ENCODE data around the gene MAPKAPK5.

DNA sequence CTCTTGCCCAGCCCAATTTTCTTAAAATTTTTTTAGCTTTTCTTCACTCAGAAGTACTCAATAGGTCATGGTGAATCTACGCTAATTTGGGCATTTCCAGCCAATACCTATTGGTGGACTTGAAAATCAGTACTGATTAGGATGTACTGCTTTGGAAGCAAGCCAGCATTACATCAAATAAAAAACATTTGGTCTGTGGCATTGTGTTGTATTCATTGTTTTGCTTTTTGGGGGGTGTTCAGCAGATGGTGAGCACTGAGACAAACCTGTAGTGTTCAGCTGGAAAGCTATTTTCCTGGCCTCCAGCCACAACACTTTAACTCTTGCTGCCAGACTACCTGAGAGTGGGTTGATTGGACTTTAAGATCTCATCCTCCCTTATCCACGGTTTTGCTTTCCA lies 4.0 kb downstream of the MAPKAPK5 start:
- TF ChIP-seq POLR2AphosphoS5 (IDR thresholded peaks at IDR 0.05), result no peak
- TF ChIP-seq, protein P1, sequence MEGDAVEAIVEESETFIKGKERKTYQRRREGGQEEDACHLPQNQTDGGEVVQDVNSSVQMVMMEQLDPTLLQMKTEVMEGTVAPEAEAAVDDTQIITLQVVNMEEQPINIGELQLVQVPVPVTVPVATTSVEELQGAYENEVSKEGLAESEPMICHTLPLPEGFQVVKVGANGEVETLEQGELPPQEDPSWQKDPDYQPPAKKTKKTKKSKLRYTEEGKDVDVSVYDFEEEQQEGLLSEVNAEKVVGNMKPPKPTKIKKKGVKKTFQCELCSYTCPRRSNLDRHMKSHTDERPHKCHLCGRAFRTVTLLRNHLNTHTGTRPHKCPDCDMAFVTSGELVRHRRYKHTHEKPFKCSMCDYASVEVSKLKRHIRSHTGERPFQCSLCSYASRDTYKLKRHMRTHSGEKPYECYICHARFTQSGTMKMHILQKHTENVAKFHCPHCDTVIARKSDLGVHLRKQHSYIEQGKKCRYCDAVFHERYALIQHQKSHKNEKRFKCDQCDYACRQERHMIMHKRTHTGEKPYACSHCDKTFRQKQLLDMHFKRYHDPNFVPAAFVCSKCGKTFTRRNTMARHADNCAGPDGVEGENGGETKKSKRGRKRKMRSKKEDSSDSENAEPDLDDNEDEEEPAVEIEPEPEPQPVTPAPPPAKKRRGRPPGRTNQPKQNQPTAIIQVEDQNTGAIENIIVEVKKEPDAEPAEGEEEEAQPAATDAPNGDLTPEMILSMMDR (IDR thresholded peaks at IDR 0.05), result no peak
- no peak for TF ChIP-seq POLR2A (IDR thresholded peaks at IDR 0.05)

Data from gastroesophageal sphincter (tissue), 3 donors.